Measurements from ENCODE around the gene INCA1. TPM values are rescaled to one million over a fixed set of nuclear protein-coding genes. Genes with fewer than 3 reads are reported as not detected.

INCA1 gene
- total RNA-seq, 4 donors from 2014 or later: 3.4 TPM; not detected in 3

GRCh38 chr17:4968486-4969046 lies 28.8 kb downstream of the INCA1 start:
- TF ChIP-seq CTCF (IDR thresholded peaks at IDR 0.05) (no peak), POLR2A (IDR thresholded peaks at IDR 0.05) (no peak)
- Histone ChIP-seq H3K9me3 (no peaks in the 10 kb centered on the region), H3K36me3 (no peaks in the 10 kb centered on the region), H3K4me1 (peaks cover 7 to 9% of the 10 kb centered on the region in 2 donors), H3K4me3 (peak overlapping the region; percentile 59 to 76), H3K27me3 (no peaks in the 10 kb centered on the region), H3K27ac (peak overlapping the region; percentile 97 to 98)
- no peak for DNase-seq
- intact Hi-C loops (cut with DNase I; ENCODE audit: low total_unique reads): no loop called here

- DNase-seq: peak; percentile 93 to 97
- intact Hi-C loops (cut with DNase I; ENCODE audit: low total_unique reads): no loop called here
- peak within 1 kb of the TSS; percentile 97 to 98 for H3K27ac ChIP-seq
- no peaks in the 10 kb centered on the region for H3K27me3 ChIP-seq
- H3K9me3 ChIP-seq: no peaks in the 10 kb centered on the region
- H3K36me3 ChIP-seq: no peaks in the 10 kb centered on the region
- peak within 1 kb of the TSS; percentile 62 to 76 for H3K4me3 ChIP-seq
- H3K4me1 ChIP-seq: peaks cover 7 to 9% of the 10 kb centered on the region in 2 donors
- peak; percentile 53 to 87 for TF ChIP-seq POLR2A (IDR thresholded peaks at IDR 0.05)
- peak in 2 of 4 experiments; percentile 24 to 33 for TF ChIP-seq CTCF (IDR thresholded peaks at IDR 0.05)
Measured at GRCh38 chr17:4967539-4968485, 29.5 kb downstream of the INCA1 start, which contains the start of gene SPAG7. Gene SPAG7 (minus strand): TSS chr17:4967817. CDS start chr17:4967804, 13 bp downstream.

- H3K36me3 ChIP-seq: no peaks in the 10 kb centered on the region
Measured at GRCh38 chr17:4966844-4967538, 30.3 kb downstream of the INCA1 start.

GRCh38 chr17:4965311-4965986 lies 31.9 kb downstream of the INCA1 start:
- intact Hi-C loops (cut with DNase I; ENCODE audit: low total_unique reads): no loop called here
- TF ChIP-seq POLR2A (IDR thresholded peaks at IDR 0.05) (no peak), CTCF (IDR thresholded peaks at IDR 0.05) (no peak)
- Histone ChIP-seq H3K9me3 (no peaks in the 10 kb centered on the region), H3K4me1 (peaks cover 7 to 9% of the 10 kb centered on the region in 2 donors), H3K27ac (no peak overlapping the region), H3K4me3 (no peak overlapping the region), H3K27me3 (no peaks in the 10 kb centered on the region), H3K36me3 (no peaks in the 10 kb centered on the region)
- DNase-seq: no peak

More at GRCh38 chr17:4966844-4967538, 30.3 kb downstream of the INCA1 start:
- intact Hi-C loops (cut with DNase I; ENCODE audit: low total_unique reads): no loop called here
- DNase-seq: peak; percentile 96 to 99
- Histone ChIP-seq H3K9me3 (no peaks in the 10 kb centered on the region), H3K27ac (peak overlapping the region; percentile 97 to 98), H3K27me3 (no peaks in the 10 kb centered on the region), H3K4me3 (peak overlapping the region; percentile 62 to 76), H3K4me1 (peaks cover 7 to 9% of the 10 kb centered on the region in 2 donors)
- TF ChIP-seq CTCF (IDR thresholded peaks at IDR 0.05): peak in 1 of 4 experiments; percentile 27
- peak; percentile 5 to 36 for TF ChIP-seq POLR2A (IDR thresholded peaks at IDR 0.05)
